Transverse colon (tissue), 4 donors: ENCODE measurements around the gene OXGR1. TPM values are rescaled to one million over a fixed set of nuclear protein-coding genes. Genes with fewer than 3 reads are reported as not detected.

Experiments used
- DNase-seq: peaks from one replicate; pipeline ENCODE4 v3.0.0-alpha.2; 2019
- H3K27ac ChIP-seq, 4 donors: fragments of 200-600 bp; sonication (generic); 2 replicates each; pipeline ENCODE4 v1.5.1; 2016 to 2018; ENCODE audit warnings: inconsistent platforms in 4 of 4
- H3K27me3 ChIP-seq: fragments of 200-600 bp; sonication (generic); 2 replicates; pipeline ENCODE4 v1.5.1; 2017; ENCODE audit warnings: inconsistent platforms
- H3K36me3 ChIP-seq, 4 donors: fragments of 200-600 bp; sonication (generic); 2 replicates each; pipeline ENCODE4 v1.5.1; 2017 to 2019; ENCODE audit warnings: inconsistent platforms in 4 of 4
- H3K4me1 ChIP-seq, 4 donors: fragments of 200-600 bp; sonication (generic); 2 replicates each; pipeline ENCODE4 v1.5.1; 2017 to 2020; ENCODE audit warnings: inconsistent platforms in 4 of 4
- H3K4me3 ChIP-seq, 4 donors: fragments of 200-600 bp; sonication (generic); 1 replicate in 1 of 4; 2 replicates in 3 of 4; pipeline versions ENCODE4 v1.5.1 to v1.6.1; 2017 to 2019; ENCODE audit warnings: inconsistent platforms in 4 of 4
- H3K9me3 ChIP-seq, 2 donors: fragments of 200-600 bp; sonication (generic); 2 replicates each; pipeline ENCODE4 v1.5.1; 2017 to 2019; ENCODE audit warnings: inconsistent platforms in 2 of 2
- CTCF ChIP-seq, 5 experiments: fragments of 200-600 bp in 3 of 5; fragments of 450-650 bp in 2 of 5; sonication (generic) in 3 of 5; IDR thresholded peaks; 1 replicate in 2 of 5; 2 replicates in 3 of 5; pipeline ENCODE4 v1.5.1; 2016 to 2017; ENCODE audit warnings: antibody characterized with exemption in 5 of 5, inconsistent platforms in 3 of 5, mild to moderate bottlenecking in 2 of 5, moderate library complexity in 1 of 5
- EP300 ChIP-seq: sonication (generic); formaldehyde crosslinking; IDR thresholded peaks from one replicate; pipeline ENCODE4 v1.6.1; 2017; ENCODE audit warnings: antibody characterized with exemption, low read depth
- POLR2A ChIP-seq: fragments of 450-650 bp; IDR thresholded peaks from one replicate; pipeline ENCODE4 v1.6.1; 2016; ENCODE audit warnings: antibody characterized with exemption, mild to moderate bottlenecking, moderate library complexity
- POLR2AphosphoS5 ChIP-seq, 3 donors: sonication (generic); formaldehyde crosslinking; IDR thresholded peaks; one replicate each; pipeline ENCODE4 v1.6.1; 2016; ENCODE audit warnings: antibody characterized with exemption in 3 of 3
- WGBS, 2 donors: methylation state at CpG; one replicate each; pipeline ENCODE4 v1.1.5; 2018; ENCODE audit warnings: low coverage in 1 of 2; 5-methylcytosine and 5-hydroxymethylcytosine counted together
- in situ Hi-C, 4 donors: fragments of 200-750 bp; cut with MboI; loops; one replicate each; pipeline versions ENCODE4 v1.15.0 to v1.15.1; 2017; ENCODE audit warnings: low sequenced_read_pairs in 3 of 4, low pct_ligation_motif_present in 1 of 4, low pct_unique_long_range_greater_than_20kb in 1 of 4
- intact Hi-C: fragments of 100-400 bp; cut with DNase I; formaldehyde crosslinking; loops from one replicate; pipeline ENCODE4 v1.15.1; 2023; ENCODE audit warnings: low total_unique reads
- total RNA-seq, 4 donors: library from RNA; depleted of rRNA; stranded (reverse); fragments of >200 nt; gene quantifications; one replicate each; pipeline ENCODE4 v1.1.0, GENCODE V29; 2016

OXGR1 gene
- total RNA-seq, 4 donors from 2014 or later: 2.0 to 2.5 TPM; not detected in 2

GRCh38 chr13:96966415-96967102 is 27.7 kb downstream of the OXGR1 start:
- H3K36me3 ChIP-seq: no peaks in the 10 kb centered on the region
- no peak overlapping the region for H3K4me3 ChIP-seq
- H3K4me1 ChIP-seq: no peaks in the 10 kb centered on the region
- WGBS, 2 donors: 89 to 98% methylated on average over 4 to 12 of the region's 12 CpGs
- no peaks in the 10 kb centered on the region for H3K27me3 ChIP-seq
- in situ Hi-C loops (loop anchor here in 1 of 4 donors (25.0 kb wide), 1 partner anchor 929 kb away; no protein-coding TSS in a partner anchor), intact Hi-C loops (no loop called here)
- no peak overlapping the region for H3K27ac ChIP-seq
- peaks cover 24 to 31% of the 10 kb centered on the region in 2 donors for H3K9me3 ChIP-seq
- no peak for TF ChIP-seq EP300
- TF ChIP-seq POLR2AphosphoS5 (IDR thresholded peaks at IDR 0.05): no peak
- TF ChIP-seq POLR2A: no peak
- TF ChIP-seq CTCF (IDR thresholded peaks at IDR 0.05): no peak
- DNase-seq: no peak

GRCh38 chr13:96963786-96964475 is 30.3 kb downstream of the OXGR1 start:
- no peak for DNase-seq
- Histone ChIP-seq H3K4me1 (no peaks in the 10 kb centered on the region), H3K27ac (no peak overlapping the region), H3K27me3 (no peaks in the 10 kb centered on the region), H3K36me3 (no peaks in the 10 kb centered on the region), H3K4me3 (no peak overlapping the region), H3K9me3 (peaks cover 20 to 28% of the 10 kb centered on the region in 2 donors)
- WGBS, 2 donors: 72 to 74% methylated on average over 2 of the region's 2 CpGs
- in situ Hi-C loops: loop anchor here in 1 of 4 donors (25.0 kb wide), 1 partner anchor 927 kb away; no protein-coding TSS in a partner anchor
- intact Hi-C loops: no loop called here
- TF ChIP-seq CTCF (IDR thresholded peaks at IDR 0.05) (peak in 1 of 5 experiments; percentile 3), POLR2AphosphoS5 (IDR thresholded peaks at IDR 0.05) (no peak), POLR2A (no peak)

- TF ChIP-seq POLR2A: no peak
- TF ChIP-seq EP300: no peak
- no peak for TF ChIP-seq POLR2AphosphoS5 (IDR thresholded peaks at IDR 0.05)
- TF ChIP-seq CTCF (IDR thresholded peaks at IDR 0.05): no peak
- no peaks in the 10 kb centered on the region for H3K4me1 ChIP-seq
- H3K4me3 ChIP-seq: no peak overlapping the region
- no peak for DNase-seq
- no peaks in the 10 kb centered on the region for H3K9me3 ChIP-seq
- no peaks in the 10 kb centered on the region for H3K36me3 ChIP-seq
- intact Hi-C loops (no loop called here), in situ Hi-C loops (loop anchor here in 1 of 4 donors (25.0 kb wide), 1 partner anchor 923 kb away; no protein-coding TSS in a partner anchor)
- no peaks in the 10 kb centered on the region for H3K27me3 ChIP-seq
- no peak overlapping the region for H3K27ac ChIP-seq
- 78 to 88% methylated on average over 3 of the region's 3 CpGs for WGBS, 2 donors
Observed at GRCh38 chr13:96960379-96960778, 33.9 kb downstream of the OXGR1 start.

GRCh38 chr13:96958286-96958891 is 35.9 kb downstream of the OXGR1 start:
- intact Hi-C loops: loop anchor here (5.0 kb wide), 1 partner anchor 941 kb away; no protein-coding TSS in a partner anchor
- in situ Hi-C loops: loop anchor here in 2 of 4 donors (10.0 to 25.0 kb wide), 2 partner anchors 134 to 921 kb away; no protein-coding TSS in a partner anchor
- WGBS, 2 donors: 42% methylated on average over 5 of the region's 5 CpGs
- H3K36me3 ChIP-seq: no peaks in the 10 kb centered on the region
- TF ChIP-seq CTCF (IDR thresholded peaks at IDR 0.05) (peak; percentile 54 to 76 (median 63)), POLR2A (no peak)
- H3K4me1 ChIP-seq: no peaks in the 10 kb centered on the region
- no peak for DNase-seq
- no peak overlapping the region for H3K27ac ChIP-seq
- no peak overlapping the region for H3K4me3 ChIP-seq
- no peaks in the 10 kb centered on the region for H3K27me3 ChIP-seq
- no peaks in the 10 kb centered on the region for H3K9me3 ChIP-seq
